ENCODE data around the gene STRIP2. TPM values are rescaled to one million over a fixed set of nuclear protein-coding genes. Genes with fewer than 3 reads are reported as not detected.

The STRIP2 gene
- total and polyA plus RNA-seq, 9 donors: 0.12 to 1.6 (median 0.92) TPM

DNA sequence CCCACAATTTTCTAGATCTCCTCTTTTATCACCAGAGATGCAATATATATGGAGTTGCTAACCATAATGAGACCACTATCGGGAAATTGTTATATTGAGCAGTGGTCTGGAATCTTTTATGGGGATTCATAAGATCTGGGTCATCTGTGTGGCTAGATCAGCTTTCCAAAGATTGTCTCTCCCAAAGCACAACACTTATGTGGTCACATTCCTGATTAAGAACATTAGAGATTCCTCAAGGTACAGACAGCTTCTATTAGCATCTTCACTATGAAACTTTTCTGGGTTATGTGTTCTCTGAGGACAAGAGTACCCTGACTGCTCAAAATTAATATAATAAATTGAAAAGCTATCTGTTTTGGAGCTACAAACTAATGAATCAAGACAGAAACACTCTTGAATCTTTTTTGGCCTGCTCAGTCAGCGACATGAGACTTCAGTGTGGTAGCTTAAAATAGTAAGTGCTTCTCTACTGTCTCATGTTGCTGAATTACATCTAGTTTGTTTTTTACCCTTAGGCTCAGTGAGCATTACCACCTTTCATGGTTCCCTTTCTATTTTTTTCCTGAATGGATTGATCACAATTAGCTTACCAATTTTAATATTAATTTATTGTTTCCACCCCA is 42.6 kb upstream of the STRIP2 start:
- TF ChIP-seq POLR2A (IDR thresholded peaks at IDR 0.05) (no peak), EP300 (IDR thresholded peaks at IDR 0.05) (no peak)
- TF ChIP-seq, protein P1, sequence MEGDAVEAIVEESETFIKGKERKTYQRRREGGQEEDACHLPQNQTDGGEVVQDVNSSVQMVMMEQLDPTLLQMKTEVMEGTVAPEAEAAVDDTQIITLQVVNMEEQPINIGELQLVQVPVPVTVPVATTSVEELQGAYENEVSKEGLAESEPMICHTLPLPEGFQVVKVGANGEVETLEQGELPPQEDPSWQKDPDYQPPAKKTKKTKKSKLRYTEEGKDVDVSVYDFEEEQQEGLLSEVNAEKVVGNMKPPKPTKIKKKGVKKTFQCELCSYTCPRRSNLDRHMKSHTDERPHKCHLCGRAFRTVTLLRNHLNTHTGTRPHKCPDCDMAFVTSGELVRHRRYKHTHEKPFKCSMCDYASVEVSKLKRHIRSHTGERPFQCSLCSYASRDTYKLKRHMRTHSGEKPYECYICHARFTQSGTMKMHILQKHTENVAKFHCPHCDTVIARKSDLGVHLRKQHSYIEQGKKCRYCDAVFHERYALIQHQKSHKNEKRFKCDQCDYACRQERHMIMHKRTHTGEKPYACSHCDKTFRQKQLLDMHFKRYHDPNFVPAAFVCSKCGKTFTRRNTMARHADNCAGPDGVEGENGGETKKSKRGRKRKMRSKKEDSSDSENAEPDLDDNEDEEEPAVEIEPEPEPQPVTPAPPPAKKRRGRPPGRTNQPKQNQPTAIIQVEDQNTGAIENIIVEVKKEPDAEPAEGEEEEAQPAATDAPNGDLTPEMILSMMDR (IDR thresholded peaks at IDR 0.05): no peak
- Histone ChIP-seq H3K36me3 (no peaks in the 10 kb centered on the region), H3K4me3 (no peak overlapping the region), H3K27ac (no peak overlapping the region), H3K9me3 (no peaks in the 10 kb centered on the region), H3K27me3 (no peaks in the 10 kb centered on the region), H3K4me1 (ENCODE audit: insufficient read depth) (no peaks in the 10 kb centered on the region)
- intact Hi-C loops (cut with DNase I): no loop called here
- no peak for DNase-seq
- 87 to 93% (median 92%) methylated on average over 2 of the region's 2 CpGs for WGBS, 3 donors

DNA sequence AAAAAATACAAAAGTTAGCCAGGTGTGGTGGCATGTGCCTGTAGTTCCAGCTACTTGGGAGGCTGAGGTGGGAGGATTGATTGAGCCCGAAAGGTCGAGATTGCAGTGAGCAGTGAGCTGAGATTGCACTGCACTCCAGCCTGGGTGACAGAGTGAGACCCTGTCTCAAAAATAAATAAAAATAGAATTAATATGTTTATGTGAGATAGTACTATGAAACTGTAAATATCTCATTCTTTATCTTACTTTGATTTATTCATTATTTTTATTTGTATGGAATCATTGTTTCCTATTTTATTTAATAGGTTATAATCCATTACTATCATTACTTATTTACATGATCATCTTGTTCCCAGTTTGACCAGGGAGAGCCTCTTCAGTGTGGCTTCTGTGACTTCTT is 41.0 kb upstream of the STRIP2 start:
- intact Hi-C loops (cut with DNase I): no loop called here
- Histone ChIP-seq H3K9me3 (no peaks in the 10 kb centered on the region), H3K4me3 (no peak overlapping the region), H3K27ac (no peak overlapping the region), H3K36me3 (no peaks in the 10 kb centered on the region), H3K4me1 (ENCODE audit: insufficient read depth) (no peaks in the 10 kb centered on the region), H3K27me3 (no peaks in the 10 kb centered on the region)
- no peak for DNase-seq
- WGBS, 3 donors: 97 to 99% (median 97%) methylated on average over 2 of the region's 2 CpGs
- TF ChIP-seq, protein P1 (IDR thresholded peaks at IDR 0.05): no peak
- TF ChIP-seq EP300 (IDR thresholded peaks at IDR 0.05): no peak
- no peak for TF ChIP-seq POLR2A (IDR thresholded peaks at IDR 0.05)

DNA sequence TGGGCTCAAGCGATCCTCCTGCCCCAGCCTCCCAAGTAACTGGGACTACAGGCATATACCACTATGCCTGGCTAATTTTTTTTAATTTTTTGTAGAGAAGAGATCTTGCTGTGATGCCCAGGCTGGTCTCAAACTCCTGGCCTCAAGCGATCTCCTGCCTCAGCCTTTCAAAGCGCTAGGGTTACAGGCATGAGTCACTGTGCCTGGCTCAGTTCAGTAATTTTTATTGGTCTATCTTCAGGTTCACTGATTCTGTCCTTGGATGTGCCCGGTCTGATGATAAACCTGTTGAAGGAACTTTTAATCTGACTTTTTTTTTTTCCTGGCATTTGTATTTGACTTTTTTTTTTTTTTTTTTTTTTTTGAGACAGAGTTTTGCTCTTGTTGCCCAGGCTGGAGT is 40.1 kb upstream of the STRIP2 start:
- Histone ChIP-seq H3K9me3 (no peaks in the 10 kb centered on the region), H3K4me3 (no peak overlapping the region), H3K36me3 (no peaks in the 10 kb centered on the region), H3K27me3 (no peaks in the 10 kb centered on the region), H3K4me1 (ENCODE audit: insufficient read depth) (no peaks in the 10 kb centered on the region), H3K27ac (no peak overlapping the region)
- WGBS, 3 donors: 85 to 91% (median 87%) methylated on average over 4 of the region's 4 CpGs
- intact Hi-C loops (cut with DNase I): no loop called here
- TF ChIP-seq POLR2A (IDR thresholded peaks at IDR 0.05) (no peak), EP300 (IDR thresholded peaks at IDR 0.05) (no peak)
- TF ChIP-seq, protein P1 (IDR thresholded peaks at IDR 0.05): no peak
- no peak for DNase-seq

DNA sequence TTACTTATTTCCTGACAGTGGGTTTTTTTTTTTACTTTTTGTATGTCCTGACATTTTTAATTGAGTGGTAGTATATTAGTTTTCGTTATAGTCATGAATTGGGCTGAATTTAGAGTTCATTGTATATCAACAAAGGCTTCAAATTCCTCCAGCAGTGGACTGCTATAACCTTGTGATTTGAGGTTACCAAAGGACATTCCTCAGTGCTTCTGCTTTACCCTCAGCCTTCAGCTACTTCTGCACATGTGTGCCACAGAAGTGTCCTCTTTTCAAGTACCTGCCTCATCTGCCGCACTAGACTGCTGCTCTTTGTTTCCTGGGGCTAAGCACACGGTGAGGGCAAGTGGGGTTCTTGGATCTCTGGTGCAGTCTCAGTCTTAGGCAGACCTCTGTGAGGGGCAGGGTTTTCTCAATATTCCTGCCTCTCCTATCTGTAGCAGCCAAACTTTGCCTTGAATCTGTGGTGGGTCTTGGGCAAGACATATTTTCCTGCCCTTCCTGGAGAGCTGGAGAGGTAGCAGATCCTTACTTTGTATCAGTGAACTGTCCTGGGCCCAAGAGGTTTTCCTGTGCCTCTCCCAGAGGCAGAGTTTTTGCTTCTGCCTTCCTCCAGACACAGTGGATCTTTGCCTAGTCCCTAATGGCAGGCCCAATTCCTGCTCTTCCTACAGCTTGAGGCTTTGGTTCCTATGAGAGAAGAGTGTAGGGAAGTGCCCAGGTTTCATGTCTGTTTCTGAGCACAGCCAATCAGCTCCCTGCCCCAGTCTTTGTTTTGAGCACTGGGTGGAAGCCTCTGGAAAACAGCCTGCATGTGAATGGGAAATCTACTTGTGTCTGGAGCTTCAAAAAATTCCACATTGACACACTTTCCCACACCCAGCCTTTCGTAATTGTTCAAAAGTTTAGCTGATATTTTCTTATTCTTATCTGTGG is 39.0 kb upstream of the STRIP2 start:
- H3K4me3 ChIP-seq: no peak overlapping the region
- intact Hi-C loops (cut with DNase I): no loop called here
- H3K4me1 ChIP-seq (ENCODE audit: insufficient read depth): no peaks in the 10 kb centered on the region
- H3K27ac ChIP-seq: no peak overlapping the region
- H3K36me3 ChIP-seq: no peaks in the 10 kb centered on the region
- no peaks in the 10 kb centered on the region for H3K27me3 ChIP-seq
- TF ChIP-seq, protein P1 (IDR thresholded peaks at IDR 0.05): no peak
- no peak for TF ChIP-seq EP300 (IDR thresholded peaks at IDR 0.05)
- no peak for TF ChIP-seq POLR2A (IDR thresholded peaks at IDR 0.05)
- 87 to 95% (median 91%) methylated on average over 4 of the region's 4 CpGs for WGBS, 3 donors
- no peak for DNase-seq
- H3K9me3 ChIP-seq: no peaks in the 10 kb centered on the region

All from ovary (tissue), 9 donors.